Stimulated activated CD8-positive, alpha-beta memory T cell treated with anti-CD3 and anti-CD28 coated beads, Interleukin-12 subunit alpha, Interleukin-12 subunit beta, amount 100 ng/mL, for 24 hours (primary cell): ENCODE data around the gene CRYL1.

Source experiments
- DNase-seq: peaks from one replicate; pipeline ENCODE4 v3.0.0-alpha.2; 2020; ENCODE audit errors: extremely low read depth

CRYL1 gene

GRCh38 chr13:20371825-20372224 lies 153.8 kb downstream of the CRYL1 start:
- DNase-seq, result no peak

- DNase-seq, result no peak
These were observed 154.7 kb downstream of the CRYL1 start for GRCh38 chr13:20370815-20371421.

GRCh38 chr13:20369886-20370361 lies 155.7 kb downstream of the CRYL1 start:
- no peak for DNase-seq

GRCh38 chr13:20366056-20366455 lies 159.6 kb downstream of the CRYL1 start:
- DNase-seq, result no peak

GRCh38 chr13:20363603-20364002 lies 162.1 kb downstream of the CRYL1 start:
- no peak for DNase-seq

DNA sequence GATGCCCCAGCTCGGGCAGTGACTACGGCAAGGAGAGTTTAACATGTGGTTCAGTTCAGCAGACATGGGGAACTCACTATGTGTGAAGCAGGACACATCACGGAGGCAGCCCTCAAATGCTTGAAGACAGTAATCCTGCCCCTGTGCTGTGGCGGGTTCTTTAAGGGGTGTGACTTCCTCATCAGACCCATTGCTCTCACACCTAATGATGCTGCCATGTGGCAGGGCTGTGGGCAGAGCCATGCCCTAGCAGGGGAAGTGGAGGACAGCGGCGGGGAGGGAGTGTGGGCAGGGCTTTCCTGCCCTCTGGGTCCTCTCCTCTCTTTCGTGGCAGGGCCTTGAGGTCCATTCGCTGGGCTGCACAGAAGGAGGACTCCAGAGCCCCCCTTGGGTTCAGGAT lies 162.5 kb downstream of the CRYL1 start:
- no peak for DNase-seq

- no peak for DNase-seq
These were observed 163.1 kb downstream of the CRYL1 start for GRCh38 chr13:20362484-20363041.

DNA sequence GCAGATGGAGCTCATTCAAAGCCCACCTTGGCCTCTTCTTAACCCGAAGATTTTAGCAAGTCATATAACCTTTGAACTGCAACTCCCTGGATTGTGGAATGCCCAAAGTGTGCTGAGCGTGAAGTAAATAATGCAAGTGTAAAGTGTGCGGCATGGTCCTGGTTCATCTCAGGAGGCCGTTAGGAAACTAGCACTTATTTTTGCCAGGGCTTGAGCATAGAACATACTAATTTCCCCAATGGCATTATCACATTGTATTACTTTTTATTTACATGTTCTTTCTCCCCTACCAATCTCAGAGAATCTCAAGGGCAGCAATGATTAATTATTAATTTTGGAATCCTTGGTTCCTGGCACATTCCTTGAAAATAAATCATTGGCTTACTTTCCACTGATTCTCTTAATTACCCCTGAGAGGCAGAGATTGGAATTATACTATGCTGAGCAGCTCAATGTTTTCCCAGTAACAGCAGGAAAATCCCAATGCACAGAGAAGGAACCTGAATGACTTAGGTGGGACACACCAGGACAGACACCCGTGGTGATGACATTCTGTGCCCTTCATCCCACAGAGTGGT lies 164.7 kb downstream of the CRYL1 start:
- DNase-seq, result no peak

DNA sequence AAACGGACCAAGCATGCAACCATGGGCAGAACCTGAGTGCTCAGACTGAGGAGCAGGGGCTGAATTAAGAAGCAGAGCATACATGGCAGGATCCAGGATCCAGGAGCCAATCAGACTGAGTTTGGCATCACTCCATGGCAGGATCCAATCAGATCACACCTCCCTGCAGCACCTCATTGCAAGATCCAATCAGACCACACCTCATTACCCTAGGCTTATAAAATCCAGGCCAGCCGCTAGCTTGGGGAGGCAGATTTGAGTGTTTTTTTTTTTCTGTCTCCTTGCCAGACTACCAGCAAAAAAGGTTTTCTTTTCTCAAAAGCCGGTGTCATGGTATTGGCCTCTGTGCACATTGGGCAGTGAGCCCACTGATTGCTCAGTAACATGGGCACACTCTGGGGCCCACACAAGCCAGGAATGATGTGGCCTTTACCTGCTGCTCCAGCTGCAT lies 165.6 kb downstream of the CRYL1 start:
- DNase-seq, result no peak

- DNase-seq, result no peak
These were observed 166.3 kb downstream of the CRYL1 start for GRCh38 chr13:20359335-20359734.

GRCh38 chr13:20358022-20358421 lies 167.6 kb downstream of the CRYL1 start:
- DNase-seq, result no peak

- no peak for DNase-seq
These were observed 169.2 kb downstream of the CRYL1 start for GRCh38 chr13:20356444-20356843.

GRCh38 chr13:20354722-20355121 lies 170.9 kb downstream of the CRYL1 start:
- no peak for DNase-seq

GRCh38 chr13:20353973-20354372 lies 171.7 kb downstream of the CRYL1 start:
- no peak for DNase-seq
